Gastrocnemius medialis (tissue), 4 donors: ENCODE results near the gene ITPR3. TPM values are rescaled to one million over a fixed set of nuclear protein-coding genes. Genes with fewer than 3 reads are reported as not detected.

Source experiments
- ATAC-seq, 2 donors: fragments of 150-250 bp; one replicate each; pipeline ENCODE4 v1.9.1; 2016
- DNase-seq, 2 donors: peaks; one replicate each; pipeline ENCODE4 v3.0.0-alpha.2; 2019
- H3K27ac ChIP-seq, 4 donors: fragments of 200-600 bp; sonication (generic); 1 replicate in 1 of 4; 2 replicates in 3 of 4; pipeline ENCODE4 v1.5.1; 2016 to 2018; ENCODE audit warnings: mild to moderate bottlenecking in 2 of 4, moderate library complexity in 1 of 4
- H3K27me3 ChIP-seq, 3 donors: fragments of 200-600 bp; sonication (generic) in 2 of 3; 1 replicate in 1 of 3; 2 replicates in 2 of 3; pipeline versions ENCODE4 v1.5.1 to v1.6.0; 2016 to 2019; ENCODE audit warnings: mild to moderate bottlenecking in 1 of 3, moderate library complexity in 1 of 3
- H3K36me3 ChIP-seq, 2 donors: fragments of 200-600 bp; sonication (generic) in 1 of 2; one replicate each; pipeline ENCODE4 v1.5.1; 2017 to 2018
- H3K4me1 ChIP-seq, 2 donors: fragments of 200-600 bp; sonication (generic) in 1 of 2; one replicate each; pipeline ENCODE4 v1.5.1; 2016 to 2017; ENCODE audit warnings: mild to moderate bottlenecking in 2 of 2
- H3K4me3 ChIP-seq, 4 donors: fragments of 200-600 bp; sonication (generic) in 3 of 4; 1 replicate in 1 of 4; 2 replicates in 3 of 4; pipeline ENCODE4 v1.5.1; 2016 to 2019; ENCODE audit warnings: mild to moderate bottlenecking in 2 of 4
- H3K9me3 ChIP-seq, 3 donors: fragments of 200-600 bp; sonication (generic) in 2 of 3; 1 replicate in 1 of 3; 2 replicates in 2 of 3; pipeline ENCODE4 v1.5.1; 2016 to 2019
- POLR2A ChIP-seq, 2 donors: fragments of 450-650 bp; IDR thresholded peaks; one replicate each; pipeline ENCODE4 v1.6.1; 2017; ENCODE audit warnings: antibody characterized with exemption in 2 of 2, mild to moderate bottlenecking in 2 of 2, moderate library complexity in 2 of 2
- in situ Hi-C, 4 donors: fragments of 200-750 bp; cut with MboI; loops; one replicate each; pipeline versions ENCODE4 v1.15.0 to v1.8.0; 2017; ENCODE audit warnings: low sequenced_read_pairs in 4 of 4
- intact Hi-C: fragments of 100-400 bp; cut with DNase I; formaldehyde crosslinking; loops from one replicate; pipeline ENCODE4 v1.15.1; 2023; ENCODE audit warnings: low total_unique reads
- total RNA-seq, 4 donors: library from RNA; depleted of rRNA; stranded (reverse); fragments of >200 nt; gene quantifications; one replicate each; pipeline versions ENCODE4 v1.1.0 to v1.2.3, GENCODE V29; 2016
- TF ChIP-seq, protein P1 (sequence below), 5 experiments: fragments of 450-650 bp in 3 of 5; fragments of 200-600 bp in 2 of 5; sonication (generic) in 2 of 5; IDR thresholded peaks in 4 of 5; conservative IDR thresholded peaks in 1 of 5; 1 replicate in 4 of 5; 2 replicates in 1 of 5; pipeline ENCODE4 v1.5.1; 2016 to 2019; ENCODE audit warnings: antibody characterized with exemption in 5 of 5, mild to moderate bottlenecking in 3 of 5, moderate library complexity in 3 of 5

Gene ITPR3
- total RNA-seq, 4 donors from 2014 or later: 1.9 to 6.8 (median 4.2) TPM

DNA sequence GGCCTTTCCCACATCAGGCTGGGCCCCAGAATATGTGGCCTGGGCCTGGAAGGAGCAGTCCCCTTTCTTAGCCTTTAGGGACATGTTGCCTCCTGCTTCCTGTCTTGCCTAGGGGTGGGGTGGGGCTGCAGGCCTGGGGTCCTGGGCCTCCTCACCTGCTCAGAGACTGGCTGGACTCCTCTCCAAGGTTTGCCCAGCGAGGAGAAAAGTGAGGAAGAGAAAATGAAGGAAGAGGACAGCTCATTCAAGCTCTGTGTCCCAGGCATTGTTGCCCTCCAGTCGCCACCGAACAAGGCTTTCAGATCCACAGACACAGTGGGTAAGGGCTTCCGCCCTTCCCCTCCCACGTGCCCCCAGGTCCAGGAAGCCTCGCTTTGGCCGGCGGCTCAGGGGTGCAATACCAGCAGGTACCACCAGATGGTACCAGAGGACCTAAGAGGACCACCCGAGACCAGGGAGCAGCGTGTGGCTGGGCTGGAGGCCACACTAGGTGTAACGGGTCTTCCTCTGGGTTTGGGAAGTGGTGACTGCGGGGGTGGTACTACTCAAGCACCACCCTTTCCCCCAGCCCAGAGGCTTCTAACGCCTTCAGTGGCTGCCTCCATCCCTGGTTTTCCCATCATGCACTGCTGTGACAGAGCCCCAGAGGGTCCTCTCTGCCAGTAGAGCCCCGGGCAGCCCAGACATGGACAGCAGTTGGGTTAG, 35.6 kb upstream of the ITPR3 start:
- TF ChIP-seq POLR2A (IDR thresholded peaks at IDR 0.05): no peak
- TF ChIP-seq, protein P1, sequence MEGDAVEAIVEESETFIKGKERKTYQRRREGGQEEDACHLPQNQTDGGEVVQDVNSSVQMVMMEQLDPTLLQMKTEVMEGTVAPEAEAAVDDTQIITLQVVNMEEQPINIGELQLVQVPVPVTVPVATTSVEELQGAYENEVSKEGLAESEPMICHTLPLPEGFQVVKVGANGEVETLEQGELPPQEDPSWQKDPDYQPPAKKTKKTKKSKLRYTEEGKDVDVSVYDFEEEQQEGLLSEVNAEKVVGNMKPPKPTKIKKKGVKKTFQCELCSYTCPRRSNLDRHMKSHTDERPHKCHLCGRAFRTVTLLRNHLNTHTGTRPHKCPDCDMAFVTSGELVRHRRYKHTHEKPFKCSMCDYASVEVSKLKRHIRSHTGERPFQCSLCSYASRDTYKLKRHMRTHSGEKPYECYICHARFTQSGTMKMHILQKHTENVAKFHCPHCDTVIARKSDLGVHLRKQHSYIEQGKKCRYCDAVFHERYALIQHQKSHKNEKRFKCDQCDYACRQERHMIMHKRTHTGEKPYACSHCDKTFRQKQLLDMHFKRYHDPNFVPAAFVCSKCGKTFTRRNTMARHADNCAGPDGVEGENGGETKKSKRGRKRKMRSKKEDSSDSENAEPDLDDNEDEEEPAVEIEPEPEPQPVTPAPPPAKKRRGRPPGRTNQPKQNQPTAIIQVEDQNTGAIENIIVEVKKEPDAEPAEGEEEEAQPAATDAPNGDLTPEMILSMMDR (IDR thresholded peaks at IDR 0.05 in 4 of 5, conservative IDR thresholded peaks at IDR 0.05 in 1 of 5): peak; percentile 98 to 100 (median 99)
- H3K9me3 ChIP-seq: no peaks in the 10 kb centered on the region
- H3K4me1 ChIP-seq: peaks cover 28 to 30% of the 10 kb centered on the region in 2 donors
- peak; percentile 56 to 80 for DNase-seq
- no peak overlapping the region for H3K4me3 ChIP-seq
- intact Hi-C loops (loop anchor here (1.0 to 10.0 kb wide), 5 partner anchors 22 to 569 kb away; partner anchors contain the start of gene LEMD2), in situ Hi-C loops (loop anchor here (5.0 to 10.0 kb wide), 6 partner anchors 49 to 179 kb away; no protein-coding TSS in a partner anchor)
- no peak overlapping the region for H3K27ac ChIP-seq
- peak in 1 of 2 donors; percentile 45 for ATAC-seq
- no peaks in the 10 kb centered on the region for H3K36me3 ChIP-seq
- H3K27me3 ChIP-seq: no peaks in the 10 kb centered on the region

DNA sequence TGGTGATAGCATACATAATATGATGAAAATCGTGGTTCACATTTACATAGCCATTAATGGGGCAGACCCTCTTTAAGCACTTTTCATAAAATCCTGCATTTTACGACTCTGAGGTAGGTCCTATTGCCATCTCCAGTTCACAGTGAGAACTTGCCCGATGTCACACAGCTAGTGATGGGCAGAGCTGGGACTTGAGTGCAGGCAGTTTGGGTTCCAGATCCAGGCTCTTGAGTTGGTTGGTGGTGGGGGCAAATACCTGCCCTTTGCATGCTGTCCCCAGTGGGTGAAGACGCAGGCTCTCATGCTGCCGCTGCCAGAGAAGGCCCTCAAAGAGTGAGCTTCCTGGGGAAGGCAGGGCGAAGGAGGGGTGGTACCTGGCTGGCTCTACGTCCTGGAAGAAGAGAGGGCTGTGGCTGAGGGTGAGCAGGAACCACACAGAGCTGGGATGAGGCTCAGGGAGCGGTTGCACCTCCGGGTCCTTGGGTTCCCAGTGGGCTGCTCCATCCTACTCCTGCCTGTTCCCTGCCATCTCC, 34.9 kb upstream of the ITPR3 start:
- DNase-seq: no peak
- TF ChIP-seq, protein P1 (IDR thresholded peaks at IDR 0.05 in 4 of 5, conservative IDR thresholded peaks at IDR 0.05 in 1 of 5): no peak
- TF ChIP-seq POLR2A (IDR thresholded peaks at IDR 0.05): no peak
- Histone ChIP-seq H3K4me1 (peaks cover 33 to 36% of the 10 kb centered on the region in 2 donors), H3K9me3 (no peaks in the 10 kb centered on the region), H3K27me3 (no peaks in the 10 kb centered on the region), H3K36me3 (no peaks in the 10 kb centered on the region), H3K4me3 (no peak overlapping the region), H3K27ac (no peak overlapping the region)
- intact Hi-C loops: loop anchor here (5.0 to 10.0 kb wide), 2 partner anchors 201 to 569 kb away; partner anchors contain the start of gene LEMD2
- no peak for ATAC-seq
- in situ Hi-C loops: loop anchor here (5.0 to 10.0 kb wide), 6 partner anchors 49 to 179 kb away; no protein-coding TSS in a partner anchor

GRCh38 chr6:33587529-33587928, 33.6 kb upstream of the ITPR3 start:
- no peaks in the 10 kb centered on the region for H3K27me3 ChIP-seq
- H3K36me3 ChIP-seq: no peaks in the 10 kb centered on the region
- peaks cover 33 to 39% of the 10 kb centered on the region in 2 donors for H3K4me1 ChIP-seq
- no peak for DNase-seq
- no peak overlapping the region for H3K27ac ChIP-seq
- TF ChIP-seq POLR2A (IDR thresholded peaks at IDR 0.05): no peak
- TF ChIP-seq, protein P1 (IDR thresholded peaks at IDR 0.05 in 4 of 5, conservative IDR thresholded peaks at IDR 0.05 in 1 of 5): no peak
- H3K4me3 ChIP-seq: no peak overlapping the region
- in situ Hi-C loops: loop anchor here (5.0 to 10.0 kb wide), 6 partner anchors 47 to 177 kb away; no protein-coding TSS in a partner anchor
- no peak for ATAC-seq
- no peaks in the 10 kb centered on the region for H3K9me3 ChIP-seq
- intact Hi-C loops: loop anchor here (5.0 to 10.0 kb wide), 2 partner anchors 200 to 567 kb away; partner anchors contain the start of gene LEMD2

GRCh38 chr6:33588894-33589293, 32.2 kb upstream of the ITPR3 start:
- no peaks in the 10 kb centered on the region for H3K27me3 ChIP-seq
- ATAC-seq: no peak
- no peaks in the 10 kb centered on the region for H3K9me3 ChIP-seq
- no peak for TF ChIP-seq POLR2A (IDR thresholded peaks at IDR 0.05)
- TF ChIP-seq, protein P1 (IDR thresholded peaks at IDR 0.05 in 4 of 5, conservative IDR thresholded peaks at IDR 0.05 in 1 of 5): no peak
- in situ Hi-C loops: loop anchor here (5.0 to 10.0 kb wide), 6 partner anchors 46 to 176 kb away; no protein-coding TSS in a partner anchor
- H3K27ac ChIP-seq: peak overlapping the region; percentile 92 to 95 (median 94)
- DNase-seq: no peak
- intact Hi-C loops: loop anchor here (1.0 to 10.0 kb wide), 5 partner anchors 18 to 566 kb away; partner anchors contain the start of gene LEMD2
- H3K4me3 ChIP-seq: no peak overlapping the region
- peaks cover 33 to 39% of the 10 kb centered on the region in 2 donors for H3K4me1 ChIP-seq
- H3K36me3 ChIP-seq: no peaks in the 10 kb centered on the region
